Endothelial cell of umbilical vein (primary cell): ENCODE data around the gene PIK3C3. TPM values are rescaled to one million over a fixed set of nuclear protein-coding genes. Genes with fewer than 3 reads are reported as not detected.

ENCODE experiments used
- BruUV-seq: library from RNA; stranded (reverse); fragments of 400-500 nt; replicated peaks from 2 replicates; lab custom pipeline; 2021; lab: Mats Ljungman, UMichigan
- CTCF ChIA-PET: fragments of 300-600, 350-600 bp; sonication (Branson Sonifier 250); formaldehyde crosslinking; loops from one replicate; lab custom pipeline; 2021; ENCODE audit warnings: antibody characterized with exemption, inconsistent platforms; lab: Charles Lee
- POLR2A ChIA-PET: fragments of 300-600, 350-600 bp; sonication (Branson Sonifier 250); formaldehyde crosslinking; loops from one replicate; lab custom pipeline; 2021; ENCODE audit warnings: antibody characterized with exemption, inconsistent platforms; lab: Charles Lee
- DNase-seq: peaks from one replicate; pipeline ENCODE4 v3.0.0-alpha.2; 2011; ENCODE audit warnings: low read depth, low spot score
- FAIRE-seq: peaks from 2 replicates; lab custom pipeline; 2011; peaks lifted over from hg19 to GRCh38; lab: Jason Lieb, UNC
- H2AFZ ChIP-seq: 2 replicates; pipeline ENCODE4 v1.6.0; 2012; ENCODE audit warnings: low read depth, low read length, control low read depth, inconsistent platforms
- H3K27ac ChIP-seq: 2 replicates; pipeline ENCODE4 v1.5.1; 2011; ENCODE audit warnings: low read depth, mild to moderate bottlenecking, control low read depth, low read length, moderate library complexity; ENCODE audit not compliant: insufficient read depth
- H3K27me3 ChIP-seq, 2 experiments: 2 replicates each; pipeline versions ENCODE4 v1.6.0 to v1.6.1; 2011; ENCODE audit warnings: low read length in 2 of 2, mixed read lengths in 1 of 2; ENCODE audit not compliant: control insufficient read depth in 2 of 2, insufficient read depth in 2 of 2
- H3K36me3 ChIP-seq, 2 experiments: 2 replicates in 1 of 2; 3 replicates in 1 of 2; pipeline ENCODE4 v1.5.1; 2011; ENCODE audit warnings: low read length in 2 of 2, mild to moderate bottlenecking in 1 of 2, moderate library complexity in 1 of 2; ENCODE audit not compliant: control insufficient read depth in 2 of 2, insufficient read depth in 2 of 2; ENCODE audit errors: extremely low read depth in 1 of 2
- H3K4me1 ChIP-seq: 3 replicates; pipeline ENCODE4 v1.5.1; 2011; ENCODE audit warnings: mild to moderate bottlenecking, low read length; ENCODE audit not compliant: control insufficient read depth, insufficient read depth; ENCODE audit errors: extremely low read depth
- H3K4me2 ChIP-seq: 2 replicates; pipeline ENCODE4 v1.6.1; 2011; ENCODE audit warnings: low read length, control low read depth, mixed read lengths; ENCODE audit not compliant: insufficient read depth
- H3K4me3 ChIP-seq, 3 experiments: fragments of 200-600 bp in 1 of 3; sonication (generic), shearing (Covaris generic) in 1 of 3; replicated peaks in 1 of 3; 2 replicates each; pipeline ENCODE4 v1.5.1; 2011 to 2016; ENCODE audit warnings: control low read depth in 3 of 3, low read length in 3 of 3, mild to moderate bottlenecking in 2 of 3, inconsistent platforms in 1 of 3, low read depth in 1 of 3, moderate library complexity in 1 of 3; ENCODE audit not compliant: insufficient read depth in 1 of 3
- H3K79me2 ChIP-seq: 2 replicates; pipeline ENCODE4 v1.6.0; 2012; ENCODE audit warnings: low read length, inconsistent platforms; ENCODE audit not compliant: control insufficient read depth, insufficient read depth
- H3K9ac ChIP-seq: replicated peaks from 2 replicates; pipeline ENCODE3; 2011; ENCODE audit warnings: low read length, control low read depth; ENCODE audit not compliant: insufficient read depth; ENCODE audit errors: extremely low read depth
- H3K9me1 ChIP-seq: replicated peaks from 3 replicates; pipeline ENCODE4 v1.6.0; 2011; ENCODE audit warnings: mild to moderate bottlenecking, low read length; ENCODE audit not compliant: control insufficient read depth, insufficient read depth; ENCODE audit errors: extremely low read depth
- H3K9me3 ChIP-seq: replicated peaks from 2 replicates; pipeline ENCODE4 v1.5.1; 2012; ENCODE audit warnings: low read length, inconsistent platforms; ENCODE audit not compliant: control insufficient read depth, insufficient read depth
- H4K20me1 ChIP-seq: replicated peaks from 2 replicates; pipeline ENCODE3; 2011; ENCODE audit warnings: mild to moderate bottlenecking, low read length; ENCODE audit not compliant: control insufficient read depth, insufficient read depth; ENCODE audit errors: extremely low read depth
- EZH2 ChIP-seq: IDR thresholded peaks from 2 replicates; pipeline ENCODE4 v1.6.1; 2012; ENCODE audit warnings: borderline replicate concordance, low read depth, mild to moderate bottlenecking, moderate library complexity, low read length, inconsistent platforms; ENCODE audit not compliant: severe bottlenecking
- FOS ChIP-seq: IDR thresholded peaks from 2 replicates; pipeline ENCODE4 v1.6.1; 2011; ENCODE audit warnings: mild to moderate bottlenecking, low read length, moderate library complexity, borderline replicate concordance; ENCODE audit not compliant: insufficient read depth
- GATA2 ChIP-seq: IDR thresholded peaks from 2 replicates; pipeline ENCODE4 v1.7.0; 2011; ENCODE audit warnings: low read depth, mild to moderate bottlenecking, moderate library complexity, mixed read lengths, low read length; ENCODE audit not compliant: insufficient read length, insufficient read depth
- JUN ChIP-seq: IDR thresholded peaks from 2 replicates; pipeline ENCODE4 v1.6.1; 2011; ENCODE audit warnings: borderline replicate concordance, low read depth; ENCODE audit not compliant: insufficient read length, insufficient read depth
- MYC ChIP-seq: IDR thresholded peaks from one replicate; pipeline ENCODE4 v1.6.1; 2011; ENCODE audit warnings: mild to moderate bottlenecking, low read depth, low read length
- POLR2A ChIP-seq: IDR thresholded peaks from 2 replicates; pipeline ENCODE4 v1.6.1; 2012; ENCODE audit warnings: low read depth, mild to moderate bottlenecking, control low read depth, low read length
- POLR2AphosphoS5 ChIP-seq: IDR thresholded peaks from 2 replicates; pipeline ENCODE4 v1.6.1; 2012; ENCODE audit warnings: low read depth, mild to moderate bottlenecking, control low read depth, low read length, moderate library complexity; ENCODE audit not compliant: insufficient read depth
- dilution Hi-C: fragments of 300-500 bp; cut with MboI; formaldehyde crosslinking; loops from one replicate; pipeline ENCODE4 v1.15.0; 2019; ENCODE audit warnings: low sequenced_read_pairs; ENCODE audit not compliant: extremely low pct_ligation_motif_present
- intact Hi-C: fragments of 100-400 bp; cut with micrococcal nuclease; formaldehyde crosslinking; loops from one replicate; pipeline ENCODE4 v1.10.0; 2022
- polyA plus RNA-seq, 4 experiments: library from polyadenylated mRNA; depleted of rRNA in 3 of 4; stranded (reverse) in 3 of 4; unstranded in 1 of 4; fragments of >200 nt; gene quantifications; 2 replicates each; pipeline versions ENCODE4 v1.2.1 to v1.2.3, GENCODE V29; 2011 to 2012; ENCODE audit warnings: missing spikeins in 1 of 4
- total RNA-seq: library from RNA; stranded (reverse); gene quantifications from 2 replicates; pipeline ENCODE4 v1.2.3, GENCODE V29; 2021
- TF ChIP-seq, protein P1 (sequence below): IDR thresholded peaks from 2 replicates; pipeline ENCODE4 v1.6.1; 2011; ENCODE audit not compliant: insufficient read depth, insufficient read length
- TF ChIP-seq, protein P2 (sequence below), 2 donors: IDR thresholded peaks; 1 replicate in 1 of 2; 2 replicates in 1 of 2; pipeline ENCODE4 v1.5.1; 2011; ENCODE audit warnings: low read length in 2 of 2, mild to moderate bottlenecking in 2 of 2, moderate library complexity in 2 of 2, control low read depth in 1 of 2, inconsistent platforms in 1 of 2, low read depth in 1 of 2; ENCODE audit not compliant: insufficient read depth in 1 of 2; ENCODE audit errors: extremely low read depth in 1 of 2

Gene PIK3C3
- total and polyA plus RNA-seq, 2 donors (not counting 3 experiments of a cell fraction or from before 2014, with no cell fraction given), result 19.5 to 47.3 TPM

DNA sequence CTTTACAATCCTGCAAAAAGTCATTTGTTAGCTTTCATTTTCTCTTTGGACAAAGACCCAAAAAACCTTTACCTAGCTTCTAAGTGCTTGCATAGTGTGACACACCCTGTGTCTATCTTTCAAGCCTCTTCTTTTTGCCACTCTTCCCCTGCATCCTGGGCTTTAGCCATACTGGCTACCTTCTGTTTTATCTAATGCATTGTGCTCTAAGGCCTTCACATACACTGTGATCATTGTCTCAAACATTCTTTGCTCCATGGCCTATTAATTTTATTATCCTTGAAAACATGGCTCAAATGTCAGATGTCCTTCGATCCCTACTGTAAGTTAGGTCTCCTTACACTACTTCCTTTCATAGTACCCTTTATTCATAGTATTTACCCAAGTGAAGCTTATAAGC is 84.4 kb downstream of the PIK3C3 start:
- Histone ChIP-seq H3K79me2 (no peaks in the 10 kb centered on the region), H3K4me2 (no peak overlapping the region), H4K20me1 (no peaks in the 10 kb centered on the region), H3K4me3 (no peak overlapping the region), H3K9ac (no peak overlapping the region), H2AFZ (no peak overlapping the region), H3K4me1 (peaks cover 4% of the 10 kb centered on the region), H3K9me1 (no peaks in the 10 kb centered on the region), H3K9me3 (no peaks in the 10 kb centered on the region), H3K27ac (no peak overlapping the region), H3K36me3 (peaks cover 0 to 8% of the 10 kb centered on the region in 2 experiments), H3K27me3 (no peaks in the 10 kb centered on the region)
- CTCF ChIA-PET, result interaction anchor here (1.4 to 10.2 kb wide), 3 partner anchors 10 to 13 kb away, joined by 4 to 119 read pairs (median 21); no protein-coding TSS in a partner anchor
- intact Hi-C loops (no loop called here), dilution Hi-C loops (no loop called here)
- TF ChIP-seq EZH2 (no peak), MYC (no peak), FOS (no peak), GATA2 (no peak), POLR2AphosphoS5 (no peak), JUN (no peak), POLR2A (no peak)
- TF ChIP-seq, protein P1, sequence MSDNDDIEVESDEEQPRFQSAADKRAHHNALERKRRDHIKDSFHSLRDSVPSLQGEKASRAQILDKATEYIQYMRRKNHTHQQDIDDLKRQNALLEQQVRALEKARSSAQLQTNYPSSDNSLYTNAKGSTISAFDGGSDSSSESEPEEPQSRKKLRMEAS, result no peak
- TF ChIP-seq, protein P2, sequence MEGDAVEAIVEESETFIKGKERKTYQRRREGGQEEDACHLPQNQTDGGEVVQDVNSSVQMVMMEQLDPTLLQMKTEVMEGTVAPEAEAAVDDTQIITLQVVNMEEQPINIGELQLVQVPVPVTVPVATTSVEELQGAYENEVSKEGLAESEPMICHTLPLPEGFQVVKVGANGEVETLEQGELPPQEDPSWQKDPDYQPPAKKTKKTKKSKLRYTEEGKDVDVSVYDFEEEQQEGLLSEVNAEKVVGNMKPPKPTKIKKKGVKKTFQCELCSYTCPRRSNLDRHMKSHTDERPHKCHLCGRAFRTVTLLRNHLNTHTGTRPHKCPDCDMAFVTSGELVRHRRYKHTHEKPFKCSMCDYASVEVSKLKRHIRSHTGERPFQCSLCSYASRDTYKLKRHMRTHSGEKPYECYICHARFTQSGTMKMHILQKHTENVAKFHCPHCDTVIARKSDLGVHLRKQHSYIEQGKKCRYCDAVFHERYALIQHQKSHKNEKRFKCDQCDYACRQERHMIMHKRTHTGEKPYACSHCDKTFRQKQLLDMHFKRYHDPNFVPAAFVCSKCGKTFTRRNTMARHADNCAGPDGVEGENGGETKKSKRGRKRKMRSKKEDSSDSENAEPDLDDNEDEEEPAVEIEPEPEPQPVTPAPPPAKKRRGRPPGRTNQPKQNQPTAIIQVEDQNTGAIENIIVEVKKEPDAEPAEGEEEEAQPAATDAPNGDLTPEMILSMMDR (IDR thresholded peaks at IDR 0.05; ENCODE audit: extremely low read depth in 1 of 2, insufficient read depth in 1 of 2, low read depth in 1 of 2, low read length in 2 of 2), result no peak
- DNase-seq (peak; percentile 7), FAIRE-seq (no peak)
- POLR2A ChIA-PET, result no interaction called here
- no TSS peak for BruUV-seq
